ENCODE data around the gene SYNM.

SYNM gene

DNA sequence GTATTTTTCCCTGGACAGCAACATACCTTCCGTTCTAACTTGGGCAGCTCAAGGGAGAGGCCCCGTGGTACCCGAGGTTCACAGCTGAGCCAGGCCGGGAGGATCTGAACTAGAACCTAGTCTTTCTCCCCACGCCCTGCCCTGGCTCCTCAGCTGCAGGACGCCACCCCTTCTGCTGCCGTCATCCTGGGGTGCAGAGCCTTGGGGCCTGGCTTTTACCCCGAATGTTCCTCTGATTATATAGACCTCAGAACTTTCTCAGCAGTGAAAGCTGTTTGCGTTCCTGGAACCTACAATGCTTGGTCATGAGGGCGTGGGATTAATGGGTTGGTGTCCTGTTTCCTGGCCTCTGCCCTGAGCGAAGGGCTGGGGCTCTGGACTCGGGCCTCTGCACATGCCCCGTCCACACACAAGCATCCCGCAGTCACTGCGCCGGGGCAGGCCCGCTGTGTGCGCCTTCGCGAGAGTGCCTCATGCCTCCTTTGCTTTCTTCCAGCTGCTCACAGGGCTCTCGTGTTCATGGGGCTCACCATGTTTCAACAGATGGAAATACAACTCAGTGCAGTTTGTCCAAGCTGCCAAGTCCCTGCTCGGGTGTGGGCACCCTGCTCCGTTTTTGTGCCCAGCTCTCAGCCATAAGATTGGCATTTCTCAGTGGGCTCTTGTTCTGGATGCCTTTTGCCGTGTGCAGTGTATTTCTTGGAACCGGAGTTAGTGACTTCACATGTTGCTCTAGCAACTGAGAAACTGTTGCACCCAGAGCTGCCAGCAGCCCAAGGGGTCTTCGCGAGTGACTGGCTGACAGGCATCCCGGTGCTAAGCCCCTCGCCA, 20.4 kb downstream of the SYNM start:
- DNase-seq, result no peak

DNA sequence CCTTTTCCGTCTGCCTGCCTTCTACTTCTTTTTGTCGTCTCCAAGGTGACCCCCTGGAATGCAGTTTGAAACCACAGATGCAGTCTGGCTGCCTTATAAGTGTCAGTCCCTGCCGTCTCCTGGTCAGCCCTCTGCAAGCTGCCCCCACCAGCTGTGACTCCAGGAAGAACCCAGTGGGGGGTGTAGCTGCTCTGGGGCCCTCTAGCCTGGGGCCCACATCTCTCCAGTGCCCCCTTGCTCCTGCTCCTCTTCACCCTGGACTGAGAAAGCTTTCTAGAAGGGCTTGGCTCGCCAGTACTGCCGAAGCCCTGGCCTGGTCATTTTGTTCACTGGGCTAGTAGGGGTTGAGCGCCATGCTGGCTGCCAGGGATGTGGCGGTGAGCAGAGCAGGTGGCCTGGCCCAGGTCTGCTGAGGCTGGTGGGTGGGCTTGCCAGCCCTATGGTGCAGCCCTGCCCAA, 21.3 kb downstream of the SYNM start:
- no peak for DNase-seq

DNA sequence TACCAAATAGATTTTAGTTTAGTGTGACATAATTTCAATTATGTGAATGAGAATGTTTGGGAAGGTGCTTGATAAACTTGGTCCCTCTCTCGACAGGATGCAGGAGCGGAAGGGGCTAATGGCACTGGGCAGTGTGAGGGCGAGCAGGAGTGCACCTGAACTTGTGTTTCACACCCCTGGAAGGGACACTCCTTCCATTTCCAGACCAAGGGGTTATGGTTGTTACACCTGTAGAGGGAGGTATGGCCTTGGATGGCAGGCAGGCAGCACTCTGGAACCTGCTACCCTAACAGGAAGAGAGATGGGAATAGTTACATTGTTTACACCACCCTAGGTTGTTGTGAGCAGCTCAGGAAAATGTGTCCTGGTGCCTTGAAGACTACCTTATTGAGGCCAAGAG, 22.1 kb downstream of the SYNM start:
- DNase-seq, result no peak

DNA sequence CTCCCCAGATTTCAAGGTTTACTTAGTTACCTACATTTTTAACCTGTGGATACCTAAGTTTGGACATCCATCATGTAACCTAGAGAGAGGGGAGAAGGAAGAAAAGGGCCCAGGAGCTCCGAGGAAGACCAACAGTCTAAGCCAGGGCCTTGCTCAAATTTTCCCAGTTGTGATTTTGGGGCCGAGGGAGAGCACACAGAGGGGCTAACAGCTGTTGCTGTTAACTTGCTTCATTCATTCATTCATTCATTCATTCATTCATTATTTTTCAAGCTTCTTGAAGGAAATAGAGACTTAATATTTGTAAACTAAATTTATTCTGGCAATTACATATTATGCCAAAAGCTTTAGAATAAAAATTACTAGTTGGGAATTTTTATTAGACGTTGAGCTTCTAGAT, 22.9 kb downstream of the SYNM start:
- DNase-seq, result no peak

DNA sequence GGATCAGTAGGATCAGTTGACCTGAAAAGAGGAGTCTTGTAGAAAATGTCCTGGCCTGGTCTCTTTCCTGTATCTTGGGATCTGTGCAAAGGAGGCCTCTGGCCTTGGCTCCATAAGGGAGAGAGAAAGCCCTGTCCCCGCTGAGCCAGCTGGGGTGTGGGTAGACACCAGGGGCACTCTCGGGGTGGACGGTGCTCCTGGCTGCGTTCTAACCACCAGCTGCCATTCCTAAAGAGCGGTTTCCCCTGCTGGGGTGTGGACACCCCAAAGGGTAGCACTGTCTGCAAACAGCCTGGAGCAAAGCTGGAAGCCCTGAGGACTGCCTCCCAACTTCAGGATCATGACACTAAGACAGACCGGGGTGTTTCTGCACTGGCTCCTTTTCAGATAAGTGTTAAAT, 23.5 kb downstream of the SYNM start:
- DNase-seq, result no peak

DNA sequence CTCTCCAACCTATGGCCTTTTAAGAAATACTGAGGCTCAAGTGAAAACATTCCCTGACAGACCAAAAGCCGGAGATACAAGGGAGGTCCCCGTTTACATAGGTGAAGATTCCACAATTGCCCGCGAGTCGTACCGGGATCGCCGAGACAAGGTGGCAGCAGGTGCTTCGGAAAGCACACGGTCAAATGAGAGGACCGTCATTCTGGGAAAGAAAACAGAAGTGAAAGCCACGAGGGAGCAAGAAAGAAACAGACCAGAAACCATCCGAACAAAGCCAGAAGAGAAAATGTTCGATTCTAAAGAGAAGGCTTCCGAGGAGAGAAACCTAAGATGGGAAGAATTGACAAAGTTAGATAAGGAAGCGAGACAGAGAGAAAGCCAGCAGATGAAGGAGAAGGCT, 24.8 kb downstream of the SYNM start:
- DNase-seq, result no peak

DNA sequence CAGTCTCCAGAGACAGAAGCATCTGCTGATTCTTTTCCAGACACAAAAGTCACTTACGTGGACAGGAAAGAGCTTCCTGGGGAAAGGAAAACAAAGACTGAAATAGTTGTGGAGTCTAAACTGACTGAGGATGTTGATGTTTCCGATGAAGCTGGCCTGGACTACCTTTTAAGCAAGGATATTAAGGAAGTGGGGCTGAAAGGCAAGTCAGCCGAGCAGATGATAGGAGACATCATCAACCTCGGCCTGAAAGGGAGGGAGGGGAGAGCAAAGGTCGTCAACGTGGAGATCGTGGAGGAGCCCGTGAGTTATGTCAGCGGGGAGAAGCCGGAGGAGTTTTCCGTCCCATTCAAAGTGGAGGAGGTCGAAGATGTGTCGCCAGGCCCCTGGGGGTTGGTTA, 25.4 kb downstream of the SYNM start:
- no peak for DNase-seq

DNA sequence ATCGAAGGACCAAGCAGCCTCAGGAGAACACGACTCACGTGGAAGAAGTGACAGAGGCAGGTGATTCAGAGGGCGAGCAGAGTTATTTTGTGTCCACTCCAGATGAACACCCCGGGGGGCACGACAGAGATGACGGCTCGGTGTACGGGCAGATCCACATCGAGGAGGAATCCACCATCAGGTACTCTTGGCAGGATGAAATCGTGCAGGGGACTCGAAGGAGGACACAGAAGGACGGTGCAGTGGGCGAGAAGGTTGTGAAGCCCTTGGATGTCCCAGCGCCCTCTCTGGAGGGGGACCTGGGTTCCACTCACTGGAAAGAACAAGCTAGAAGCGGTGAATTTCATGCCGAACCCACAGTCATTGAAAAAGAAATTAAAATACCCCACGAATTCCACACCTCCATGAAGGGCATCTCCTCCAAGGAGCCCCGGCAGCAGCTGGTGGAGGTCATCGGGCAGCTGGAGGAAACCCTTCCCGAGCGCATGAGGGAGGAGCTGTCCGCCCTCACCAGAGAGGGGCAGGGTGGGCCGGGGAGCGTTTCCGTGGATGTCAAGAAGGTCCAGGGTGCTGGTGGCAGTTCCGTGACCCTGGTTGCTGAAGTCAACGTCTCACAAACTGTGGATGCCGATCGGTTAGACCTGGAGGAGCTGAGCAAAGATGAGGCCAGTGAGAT, 26.0 kb downstream of the SYNM start:
- no peak for DNase-seq

DNA sequence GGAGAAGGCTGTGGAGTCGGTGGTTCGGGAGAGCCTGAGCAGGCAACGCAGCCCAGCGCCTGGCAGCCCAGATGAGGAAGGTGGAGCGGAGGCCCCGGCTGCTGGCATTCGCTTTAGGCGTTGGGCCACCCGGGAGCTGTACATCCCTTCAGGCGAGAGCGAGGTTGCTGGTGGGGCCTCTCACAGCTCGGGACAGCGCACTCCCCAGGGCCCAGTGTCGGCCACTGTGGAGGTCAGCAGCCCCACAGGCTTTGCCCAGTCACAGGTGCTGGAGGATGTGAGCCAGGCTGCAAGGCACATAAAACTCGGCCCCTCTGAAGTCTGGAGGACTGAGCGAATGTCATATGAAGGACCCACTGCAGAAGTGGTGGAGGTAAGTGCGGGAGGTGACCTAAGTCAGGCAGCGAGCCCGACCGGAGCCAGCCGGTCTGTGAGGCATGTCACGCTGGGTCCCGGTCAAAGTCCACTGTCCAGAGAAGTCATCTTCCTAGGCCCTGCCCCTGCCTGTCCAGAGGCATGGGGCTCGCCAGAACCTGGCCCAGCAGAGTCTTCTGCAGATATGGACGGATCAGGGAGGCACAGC, 26.7 kb downstream of the SYNM start:
- no peak for DNase-seq

DNA sequence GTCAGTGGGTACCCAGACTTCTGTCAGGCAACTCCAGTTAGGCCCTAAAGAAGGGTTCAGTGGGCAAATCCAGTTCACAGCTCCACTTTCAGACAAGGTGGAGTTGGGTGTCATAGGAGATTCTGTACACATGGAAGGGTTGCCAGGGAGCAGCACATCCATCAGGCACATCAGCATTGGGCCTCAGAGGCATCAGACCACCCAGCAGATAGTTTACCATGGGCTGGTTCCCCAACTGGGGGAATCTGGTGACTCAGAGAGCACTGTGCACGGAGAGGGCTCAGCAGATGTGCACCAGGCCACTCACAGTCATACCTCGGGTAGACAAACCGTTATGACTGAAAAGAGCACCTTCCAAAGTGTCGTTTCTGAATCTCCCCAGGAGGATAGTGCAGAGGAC, 27.2 kb downstream of the SYNM start:
- DNase-seq, result no peak

DNA sequence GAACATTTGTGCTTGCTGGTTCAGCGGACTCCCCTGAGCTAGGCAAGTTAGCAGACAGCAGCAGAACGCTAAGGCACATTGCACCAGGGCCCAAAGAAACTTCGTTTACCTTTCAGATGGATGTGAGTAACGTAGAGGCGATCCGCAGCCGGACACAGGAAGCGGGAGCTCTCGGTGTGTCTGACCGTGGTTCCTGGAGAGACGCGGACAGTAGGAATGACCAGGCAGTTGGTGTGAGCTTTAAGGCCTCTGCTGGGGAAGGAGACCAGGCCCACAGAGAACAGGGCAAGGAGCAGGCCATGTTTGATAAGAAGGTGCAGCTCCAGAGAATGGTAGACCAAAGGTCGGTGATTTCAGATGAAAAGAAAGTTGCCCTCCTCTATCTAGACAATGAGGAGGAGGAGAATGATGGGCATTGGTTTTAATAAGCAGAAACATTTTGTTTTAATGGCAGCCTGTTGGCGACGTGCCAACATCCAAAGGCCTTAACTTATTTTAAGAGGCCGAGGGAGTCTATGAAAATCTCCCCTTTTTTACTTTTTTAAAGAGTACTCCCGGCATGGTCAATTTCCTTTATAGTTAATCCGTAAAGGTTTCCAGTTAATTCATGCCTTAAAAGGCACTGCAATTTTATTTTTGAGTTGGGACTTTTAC, 27.9 kb downstream of the SYNM start:
- DNase-seq, result no peak

DNA sequence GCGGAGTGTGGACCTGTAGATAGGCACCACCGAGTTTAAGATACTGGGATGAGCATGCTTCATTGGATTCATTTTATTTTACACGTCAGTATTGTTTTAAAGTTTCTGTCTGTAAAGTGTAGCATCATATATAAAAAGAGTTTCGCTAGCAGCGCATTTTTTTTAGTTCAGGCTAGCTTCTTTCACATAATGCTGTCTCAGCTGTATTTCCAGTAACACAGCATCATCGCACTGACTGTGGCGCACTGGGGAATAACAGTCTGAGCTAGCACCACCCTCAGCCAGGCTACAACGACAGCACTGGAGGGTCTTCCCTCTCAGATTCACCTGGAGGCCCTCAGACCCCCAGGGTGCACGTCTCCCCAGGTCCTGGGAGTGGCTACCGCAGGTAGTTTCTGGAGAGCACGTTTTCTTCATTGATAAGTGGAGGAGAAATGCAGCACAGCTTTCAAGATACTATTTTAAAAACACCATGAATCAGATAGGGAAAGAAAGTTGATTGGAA, 29.5 kb downstream of the SYNM start:
- no peak for DNase-seq

DNA sequence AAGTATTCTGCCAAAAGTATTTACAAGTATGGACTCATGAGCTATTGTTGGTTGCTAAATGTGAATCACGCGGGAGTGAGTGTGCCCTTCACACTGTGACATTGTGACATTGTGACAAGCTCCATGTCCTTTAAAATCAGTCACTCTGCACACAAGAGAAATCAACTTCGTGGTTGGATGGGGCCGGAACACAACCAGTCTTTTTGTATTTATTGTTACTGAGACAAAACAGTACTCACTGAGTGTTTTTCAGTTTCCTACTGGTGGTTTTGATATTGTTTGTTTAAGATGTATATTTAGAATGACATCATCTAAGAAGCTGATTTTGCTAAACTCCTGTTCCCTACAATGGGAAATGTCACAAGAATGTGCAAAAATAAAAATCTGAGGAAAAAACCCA, 30.3 kb downstream of the SYNM start:
- no peak for DNase-seq

DNA sequence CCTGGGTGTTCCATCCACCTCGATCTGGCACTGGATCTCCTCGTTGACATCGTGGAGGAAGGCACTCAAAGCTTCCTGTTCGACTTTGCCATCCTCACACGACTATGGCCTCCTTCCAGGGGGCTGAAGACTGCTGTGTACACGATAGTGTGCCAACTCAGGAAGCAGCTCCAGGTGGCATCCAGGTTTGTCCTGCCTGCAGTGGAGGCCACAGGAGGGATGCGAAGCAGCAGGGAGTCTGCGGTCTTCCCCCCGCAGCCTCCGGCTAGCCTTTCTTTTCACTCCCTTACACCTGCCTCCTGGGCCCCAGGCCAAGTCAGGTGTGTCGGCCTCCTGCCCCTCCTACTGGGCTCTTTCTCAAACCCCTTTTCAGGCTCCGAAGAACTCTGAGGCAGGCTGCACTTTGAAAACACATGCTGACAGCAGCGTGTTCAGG, 32.2 kb downstream of the SYNM start:
- DNase-seq, result peak; percentile 35

DNA sequence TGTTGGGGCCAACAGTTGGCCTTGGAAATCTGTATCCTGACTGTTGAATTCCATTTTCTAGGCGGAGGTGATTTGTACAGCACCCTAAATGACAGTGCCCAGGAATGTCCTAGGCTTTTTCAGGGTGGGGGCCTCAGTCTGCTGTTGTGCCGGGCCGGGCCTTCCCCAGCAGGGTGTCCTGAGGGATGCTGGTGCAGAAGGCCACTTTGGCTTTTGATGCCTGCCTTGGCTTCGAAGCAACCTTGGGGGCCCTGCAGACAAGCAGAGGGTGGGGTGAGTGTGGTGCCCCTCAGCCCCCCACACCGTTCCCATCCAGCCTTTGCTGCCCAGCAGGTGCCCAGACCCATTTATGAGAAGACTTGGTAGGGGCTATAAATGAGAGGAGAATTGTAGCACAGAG, 33.0 kb downstream of the SYNM start:
- no peak for DNase-seq

DNA sequence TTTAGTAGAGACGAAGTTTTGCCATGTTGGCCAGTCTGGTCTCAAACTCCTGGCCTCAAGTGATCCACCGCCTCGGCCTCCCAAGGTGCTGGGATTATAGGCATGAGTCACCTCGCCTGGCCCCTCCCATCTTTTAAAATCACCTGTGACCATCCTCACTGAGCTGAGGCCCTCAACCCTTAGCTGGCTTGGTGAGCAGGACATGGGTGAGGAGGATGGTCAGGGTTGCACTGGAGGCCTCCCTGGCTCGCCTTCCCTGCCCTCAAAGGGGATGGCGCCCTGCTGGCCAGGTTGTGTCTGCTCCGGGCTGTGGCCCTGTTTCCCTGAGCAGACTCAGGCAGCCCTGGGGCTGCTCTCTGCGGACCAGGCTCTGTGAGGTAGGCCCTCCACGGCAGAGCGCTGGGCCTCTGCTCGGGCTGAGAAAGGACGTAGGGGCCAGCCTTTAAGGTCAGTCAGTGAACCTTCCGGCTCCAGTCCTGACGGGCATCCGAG, 33.7 kb downstream of the SYNM start:
- DNase-seq, result no peak

DNA sequence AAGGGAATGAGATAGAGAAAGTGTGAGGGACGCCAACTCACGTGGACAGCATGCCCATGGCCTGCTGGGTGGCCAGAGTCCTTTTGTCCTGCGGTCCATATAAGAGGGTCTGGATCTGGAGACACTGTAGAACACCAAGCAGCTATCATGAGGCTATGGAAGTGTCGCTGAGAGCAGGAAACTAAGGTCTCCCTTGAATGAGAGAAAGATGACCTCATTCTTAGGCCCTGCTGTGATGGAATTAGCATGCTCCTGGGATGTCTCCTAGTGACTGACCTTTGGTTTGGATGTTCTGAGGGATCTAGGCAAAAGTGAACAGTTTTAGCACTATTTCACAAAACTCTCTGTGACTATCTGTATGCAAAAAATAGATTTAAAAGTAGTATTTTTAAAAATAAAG, 34.4 kb downstream of the SYNM start:
- no peak for DNase-seq

DNA sequence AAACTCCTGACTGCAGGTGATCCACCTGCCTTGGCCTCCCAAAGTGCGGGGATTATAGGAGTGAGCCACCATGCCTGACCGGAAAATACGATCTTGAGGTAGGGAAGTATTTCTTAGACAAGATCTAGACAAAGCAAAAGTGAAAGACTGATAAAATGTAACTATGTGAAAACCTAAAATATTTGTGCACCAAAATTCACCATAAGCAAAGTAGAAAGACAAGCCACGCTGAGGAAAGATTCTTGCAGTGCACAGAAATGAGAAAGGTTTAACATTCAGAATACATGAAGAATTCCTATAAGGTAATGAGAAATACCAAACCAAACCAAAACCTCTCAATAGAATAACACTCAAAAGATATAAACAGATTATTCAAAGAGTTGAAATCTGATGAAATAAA, 35.7 kb downstream of the SYNM start:
- no peak for DNase-seq

DNA sequence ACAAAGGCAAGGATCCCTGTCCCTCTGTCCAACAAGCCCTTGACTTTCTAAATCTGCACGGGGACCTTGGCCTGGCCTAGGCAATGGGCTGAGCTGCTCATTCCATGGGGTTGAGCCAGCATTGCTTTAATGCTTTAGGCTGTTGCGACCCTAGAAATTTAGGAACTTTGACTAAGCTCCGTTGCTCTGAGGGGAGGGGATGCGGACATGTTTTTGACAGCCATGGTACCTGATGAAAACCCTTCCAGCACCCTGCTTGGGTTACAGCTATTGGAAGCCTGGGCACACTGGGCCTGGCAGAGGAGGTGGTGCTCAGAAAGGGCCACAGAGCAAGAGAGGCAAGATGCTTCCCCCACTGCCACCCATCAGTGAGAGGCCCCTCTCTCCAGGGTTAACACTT, 37.1 kb downstream of the SYNM start:
- DNase-seq, result no peak

DNA sequence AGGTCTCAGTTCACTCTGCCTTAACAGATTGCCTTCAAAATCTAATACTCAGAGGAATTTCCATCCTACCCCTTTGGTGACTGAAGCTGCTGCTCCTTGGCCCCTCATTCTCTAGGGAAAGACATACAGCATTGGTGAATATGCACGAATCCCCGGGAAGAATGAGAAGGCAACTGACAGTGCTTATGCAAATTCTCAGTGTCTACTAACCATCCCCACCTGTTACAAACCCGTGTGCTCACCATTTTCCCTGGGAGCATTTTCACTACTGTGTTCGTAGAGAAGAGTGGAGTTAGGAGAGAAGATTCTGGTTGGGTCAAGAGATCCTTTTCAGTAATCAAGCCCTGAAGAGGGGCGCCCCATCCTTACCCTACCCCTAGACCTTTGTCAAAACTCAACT, 37.7 kb downstream of the SYNM start:
- DNase-seq, result no peak

DNA sequence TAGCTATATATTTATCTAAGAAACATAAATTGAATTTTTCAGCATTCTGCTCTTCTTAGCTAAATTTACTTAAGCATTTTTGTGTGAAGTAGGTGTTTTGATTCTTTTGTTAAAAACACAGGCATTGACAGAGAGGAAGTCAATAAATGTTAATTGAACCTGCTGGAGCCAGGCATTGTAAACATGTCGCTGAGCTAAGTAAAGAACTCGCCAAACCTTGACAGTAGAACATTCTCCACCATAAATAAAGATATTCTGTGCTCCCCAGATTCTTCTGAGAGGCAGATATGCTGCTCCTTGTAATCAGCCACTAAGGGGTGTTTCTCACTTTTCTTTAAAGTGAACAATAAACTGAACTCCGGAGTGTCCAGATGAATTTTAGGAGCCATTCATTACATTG, 38.4 kb downstream of the SYNM start:
- peak; percentile 59 for DNase-seq

DNA sequence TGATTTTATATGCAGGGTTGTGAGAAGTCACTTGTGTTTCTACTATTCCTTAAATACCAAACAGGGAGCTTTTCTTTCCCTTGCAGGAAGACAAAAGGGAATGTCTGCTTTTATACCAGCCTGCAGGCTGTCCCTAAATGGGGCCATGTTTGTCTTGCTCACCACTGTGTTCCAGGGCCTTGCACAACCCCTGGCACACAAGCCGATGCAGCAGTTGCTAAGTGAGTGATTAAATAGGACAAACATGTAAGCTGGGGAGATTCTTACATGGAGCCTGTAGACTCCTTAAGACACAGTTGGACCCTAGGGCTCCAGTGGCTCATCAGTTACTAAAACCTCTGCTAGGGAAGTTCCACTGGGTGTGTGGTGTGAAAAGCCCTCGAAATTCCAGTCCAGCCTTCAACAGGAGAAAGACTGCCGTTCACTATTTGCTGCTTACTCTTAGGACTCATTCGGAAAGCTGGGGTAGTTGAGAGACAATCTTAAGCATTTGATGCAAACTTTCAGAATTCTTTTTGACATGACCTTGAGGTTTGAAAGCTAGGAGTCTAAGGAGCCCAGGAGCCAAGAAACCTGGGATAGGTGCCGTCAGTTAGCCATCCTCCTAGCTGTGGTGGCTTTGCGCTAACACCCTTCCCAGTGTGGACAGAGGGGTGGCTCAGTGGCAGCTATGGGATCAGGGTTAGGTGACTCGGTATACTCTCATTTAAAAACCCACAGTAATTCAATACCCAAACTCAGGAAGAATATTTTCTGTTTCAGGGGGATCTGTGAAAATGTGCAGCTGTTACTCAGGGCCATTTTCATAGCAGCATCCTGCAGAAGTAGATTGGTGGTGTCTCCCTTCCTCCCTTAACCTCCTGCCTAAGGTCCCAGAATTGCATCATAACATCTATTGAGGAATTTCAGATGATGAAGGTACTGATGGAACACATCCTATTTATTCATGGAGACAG, 39.1 kb downstream of the SYNM start:
- no peak for DNase-seq
